WI38 (cell line): ENCODE results near the gene RAP2C.
"Not testable (repeated sequence)": the region's sequence is repeated elsewhere in the genome, so short reads cannot be mapped to it uniquely, and the experiment has no call there.

Source experiments
- H3K4me3 ChIP-seq: 2 replicates; pipeline ENCODE4 v1.5.1; 2011; ENCODE audit warnings: low read depth, mild to moderate bottlenecking, control low read depth, low read length
- TF ChIP-seq, protein P1 (sequence below): IDR thresholded peaks from 2 replicates; pipeline ENCODE4 v1.5.1; 2012; ENCODE audit warnings: low read depth, mild to moderate bottlenecking, control low read depth, low read length

Gene RAP2C

DNA sequence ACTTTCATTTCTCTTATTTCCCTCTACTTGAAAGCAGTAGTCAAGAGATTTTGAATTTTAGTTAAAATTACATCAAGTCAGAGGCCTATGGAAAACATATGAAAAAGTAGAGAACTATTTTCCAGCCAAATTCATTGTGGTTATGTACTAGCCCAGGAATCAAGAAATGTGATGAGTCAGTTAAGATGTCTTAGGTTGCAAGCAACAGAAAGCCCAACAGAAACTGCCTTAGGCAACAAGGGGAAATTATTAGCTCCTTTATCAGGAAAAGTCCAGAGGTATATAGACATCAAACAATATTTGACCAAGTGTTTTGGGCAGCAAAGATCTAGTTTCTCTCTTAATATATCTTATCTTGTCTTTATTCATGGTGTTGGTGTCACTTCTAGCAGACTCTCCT, 53.6 kb downstream of the RAP2C start:
- TF ChIP-seq, protein P1, sequence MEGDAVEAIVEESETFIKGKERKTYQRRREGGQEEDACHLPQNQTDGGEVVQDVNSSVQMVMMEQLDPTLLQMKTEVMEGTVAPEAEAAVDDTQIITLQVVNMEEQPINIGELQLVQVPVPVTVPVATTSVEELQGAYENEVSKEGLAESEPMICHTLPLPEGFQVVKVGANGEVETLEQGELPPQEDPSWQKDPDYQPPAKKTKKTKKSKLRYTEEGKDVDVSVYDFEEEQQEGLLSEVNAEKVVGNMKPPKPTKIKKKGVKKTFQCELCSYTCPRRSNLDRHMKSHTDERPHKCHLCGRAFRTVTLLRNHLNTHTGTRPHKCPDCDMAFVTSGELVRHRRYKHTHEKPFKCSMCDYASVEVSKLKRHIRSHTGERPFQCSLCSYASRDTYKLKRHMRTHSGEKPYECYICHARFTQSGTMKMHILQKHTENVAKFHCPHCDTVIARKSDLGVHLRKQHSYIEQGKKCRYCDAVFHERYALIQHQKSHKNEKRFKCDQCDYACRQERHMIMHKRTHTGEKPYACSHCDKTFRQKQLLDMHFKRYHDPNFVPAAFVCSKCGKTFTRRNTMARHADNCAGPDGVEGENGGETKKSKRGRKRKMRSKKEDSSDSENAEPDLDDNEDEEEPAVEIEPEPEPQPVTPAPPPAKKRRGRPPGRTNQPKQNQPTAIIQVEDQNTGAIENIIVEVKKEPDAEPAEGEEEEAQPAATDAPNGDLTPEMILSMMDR = no peak
- no peak overlapping the region for H3K4me3 ChIP-seq

GRCh38 chrX:132165005-132165404, 54.2 kb downstream of the RAP2C start:
- no peak overlapping the region for H3K4me3 ChIP-seq
- TF ChIP-seq, protein P1 = no peak

- not testable (repeated sequence) for H3K4me3 ChIP-seq
Observed at GRCh38 chrX:132163094-132163493, 56.2 kb downstream of the RAP2C start.

- TF ChIP-seq, protein P1 = no peak
- H3K4me3 ChIP-seq = no peak overlapping the region
Observed at GRCh38 chrX:132153166-132153565, 66.1 kb downstream of the RAP2C start.
